ENCODE results near the gene MVP.
"Not testable (repeated sequence)": the region's sequence is repeated elsewhere in the genome, so short reads cannot be mapped to it uniquely, and the experiment has no call there.

The MVP gene

DNA sequence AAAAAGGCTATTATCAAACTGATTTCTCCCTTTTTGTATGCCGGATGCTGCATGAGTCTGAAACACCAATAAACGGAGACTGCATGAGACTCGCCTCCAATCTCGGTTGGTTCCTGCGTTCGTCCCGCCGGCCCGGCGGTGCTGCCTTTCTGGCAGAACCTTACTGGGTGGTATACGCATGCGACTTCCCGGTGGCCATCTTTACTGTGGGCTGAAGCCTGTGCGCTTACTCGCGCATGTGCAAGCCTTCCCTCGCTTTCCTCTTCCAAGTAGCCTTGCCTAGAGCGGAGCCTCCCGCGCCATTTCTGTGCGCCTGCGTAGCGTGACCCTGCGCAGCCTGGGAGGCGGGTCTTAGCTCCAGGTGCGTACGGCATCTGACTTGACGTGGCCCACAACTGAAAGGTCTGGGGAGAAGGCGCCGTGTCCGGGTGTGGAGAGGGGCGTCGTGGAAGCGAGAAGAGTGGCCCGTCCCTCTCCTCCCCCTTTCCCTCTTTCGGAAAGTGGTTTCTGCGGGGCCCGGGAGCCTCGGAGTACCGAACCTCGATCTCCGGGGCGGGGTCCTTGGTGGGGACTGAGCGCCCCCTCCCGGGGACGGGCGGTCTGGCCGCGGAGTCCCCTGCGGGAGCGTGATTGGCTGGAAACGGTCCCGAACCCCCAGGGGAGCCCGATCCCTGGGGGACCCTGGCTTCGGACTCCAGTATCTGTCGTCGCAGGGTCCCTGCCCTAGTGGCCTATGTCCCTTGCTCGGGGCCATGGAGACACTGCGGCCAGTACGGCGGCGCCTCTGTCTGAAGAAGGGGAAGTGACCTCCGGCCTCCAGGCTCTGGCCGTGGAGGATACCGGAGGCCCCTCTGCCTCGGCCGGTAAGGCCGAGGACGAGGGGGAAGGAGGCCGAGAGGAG, 4.2 kb upstream of the MVP start, which contains the start of gene PAGR1:
PAGR1 (plus strand) TSS at position 360 of the 901 bp plus-strand sequence; CDS start at position 734, 374 bp downstream.
- peak; percentile 97 for DNase-seq

DNA sequence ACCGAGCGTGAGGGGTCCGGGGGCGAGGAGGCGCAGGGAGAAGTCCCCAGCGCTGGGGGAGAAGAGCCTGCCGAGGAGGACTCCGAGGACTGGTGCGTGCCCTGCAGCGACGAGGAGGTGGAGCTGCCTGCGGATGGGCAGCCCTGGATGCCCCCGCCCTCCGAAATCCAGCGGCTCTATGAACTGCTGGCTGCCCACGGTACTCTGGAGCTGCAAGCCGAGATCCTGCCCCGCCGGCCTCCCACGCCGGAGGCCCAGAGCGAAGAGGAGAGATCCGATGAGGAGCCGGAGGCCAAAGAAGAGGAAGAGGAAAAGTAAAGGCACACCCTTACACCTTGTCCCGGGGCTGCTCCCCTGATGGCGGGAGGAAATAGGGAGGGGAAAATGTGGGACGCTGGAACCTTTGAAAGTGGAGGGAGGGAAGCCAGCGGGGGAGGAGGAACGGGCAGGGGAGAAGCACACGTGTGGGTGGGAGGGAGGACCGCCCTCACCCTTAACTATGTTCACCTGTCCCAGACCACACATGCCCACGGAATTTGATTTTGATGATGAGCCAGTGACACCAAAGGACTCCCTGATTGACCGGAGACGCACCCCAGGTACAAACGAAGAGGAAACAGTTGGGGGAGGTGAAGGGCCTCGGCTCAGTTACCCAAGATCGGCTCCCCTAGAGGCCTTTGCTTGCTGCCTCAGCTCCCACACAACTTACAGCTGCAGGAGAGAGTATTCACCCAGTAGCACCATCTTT, 3.4 kb upstream of the MVP start:
- DNase-seq = no peak

DNA sequence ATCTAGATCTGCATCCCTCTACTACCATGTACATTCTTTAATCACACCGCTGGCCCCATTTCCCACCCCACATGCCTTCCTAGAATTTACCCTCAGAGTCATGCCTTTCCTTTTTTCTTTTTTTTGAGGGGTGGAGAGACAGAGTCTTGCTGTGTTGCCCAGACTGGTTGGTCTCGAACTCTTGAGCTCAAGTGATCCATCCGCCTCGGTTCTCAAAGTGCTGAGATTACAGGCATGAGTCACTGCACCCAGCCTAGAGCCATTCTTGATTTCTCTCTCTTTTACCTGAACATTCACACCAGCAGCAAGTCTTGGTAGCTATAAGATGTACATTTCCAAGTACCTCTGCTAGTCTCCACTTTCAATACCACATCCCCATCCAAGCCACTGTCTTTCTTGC, 2.2 kb upstream of the MVP start:
- no peak for DNase-seq

DNA sequence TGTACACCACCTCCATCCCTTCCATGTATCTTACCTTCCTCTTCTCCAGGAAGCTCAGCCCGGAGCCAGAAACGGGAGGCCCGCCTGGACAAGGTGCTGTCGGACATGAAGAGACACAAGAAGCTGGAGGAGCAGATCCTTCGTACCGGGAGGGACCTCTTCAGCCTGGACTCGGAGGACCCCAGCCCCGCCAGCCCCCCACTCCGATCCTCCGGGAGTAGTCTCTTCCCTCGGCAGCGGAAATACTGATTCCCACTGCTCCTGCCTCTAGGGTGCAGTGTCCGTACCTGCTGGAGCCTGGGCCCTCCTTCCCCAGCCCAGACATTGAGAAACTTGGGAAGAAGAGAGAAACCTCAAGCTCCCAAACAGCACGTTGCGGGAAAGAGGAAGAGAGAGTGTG, 756 bp upstream of the MVP start:
- DNase-seq = no peak

DNA sequence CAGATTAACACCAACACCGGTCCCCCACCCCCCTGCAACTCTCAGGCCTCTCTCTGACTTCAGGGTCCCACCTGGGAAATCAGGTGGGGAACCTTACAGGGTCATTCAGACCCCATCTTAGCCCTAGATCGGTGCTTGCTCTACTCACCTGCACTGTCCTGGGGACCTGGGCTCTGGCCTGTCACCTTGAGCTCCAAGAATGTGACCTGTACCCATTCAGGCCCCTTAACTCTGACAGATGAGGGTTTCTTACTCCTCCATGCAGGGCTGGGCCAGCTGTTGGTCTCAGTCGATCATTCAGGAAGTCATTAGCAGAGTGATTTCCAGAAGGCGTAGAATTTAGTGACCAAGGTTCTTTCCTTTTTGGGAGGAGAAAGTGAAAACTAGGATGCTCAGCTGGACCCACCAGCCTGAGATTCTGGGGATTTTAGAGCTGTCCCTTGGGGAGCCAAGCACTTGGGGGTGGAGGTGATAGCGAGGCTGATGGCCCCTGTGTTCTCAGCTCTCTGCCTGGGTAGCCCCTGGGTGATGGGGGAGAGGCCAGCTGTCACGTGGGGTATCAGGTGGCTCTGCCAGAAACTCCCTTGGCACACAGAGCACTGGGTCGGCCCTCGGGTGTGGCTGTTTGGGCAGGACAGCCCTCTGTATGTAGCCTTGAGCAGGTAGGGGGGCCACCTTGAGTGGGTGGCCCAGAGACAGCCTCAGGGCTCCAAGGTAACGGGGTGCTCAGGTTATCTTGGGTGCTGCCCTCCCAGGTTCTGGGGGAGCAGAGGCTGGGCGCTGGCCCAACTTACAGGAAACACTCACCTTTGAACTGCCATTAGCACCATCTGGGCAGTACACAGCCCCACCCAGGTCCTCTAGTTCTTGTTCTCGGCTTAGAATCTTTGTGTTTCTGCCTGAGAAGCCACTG, 724 bp downstream of the MVP start:
- DNase-seq = no peak

DNA sequence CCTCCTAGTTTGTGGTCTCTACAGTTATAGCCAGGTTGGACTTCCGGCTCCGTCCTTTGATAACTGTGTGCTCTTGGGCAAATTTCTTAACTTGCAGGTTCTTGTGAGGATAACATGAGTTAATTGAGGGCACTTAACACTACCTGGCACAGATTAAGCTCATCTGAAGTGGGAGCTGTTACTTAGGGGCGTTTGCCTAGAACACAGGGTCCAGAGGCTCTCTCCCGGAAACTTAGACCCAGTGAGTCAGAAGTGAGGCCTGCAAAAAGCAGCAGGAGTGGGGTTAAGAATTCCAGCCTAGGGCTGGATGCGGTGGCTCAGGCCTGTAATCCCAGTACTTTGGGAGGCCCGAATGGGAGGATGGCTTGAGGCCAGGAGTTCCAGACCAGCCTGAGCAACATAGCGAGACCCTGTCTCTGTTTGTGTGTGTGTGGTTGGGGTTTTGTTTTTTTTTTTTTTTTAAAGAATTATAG, 1.4 kb downstream of the MVP start:
- no peak for DNase-seq

DNA sequence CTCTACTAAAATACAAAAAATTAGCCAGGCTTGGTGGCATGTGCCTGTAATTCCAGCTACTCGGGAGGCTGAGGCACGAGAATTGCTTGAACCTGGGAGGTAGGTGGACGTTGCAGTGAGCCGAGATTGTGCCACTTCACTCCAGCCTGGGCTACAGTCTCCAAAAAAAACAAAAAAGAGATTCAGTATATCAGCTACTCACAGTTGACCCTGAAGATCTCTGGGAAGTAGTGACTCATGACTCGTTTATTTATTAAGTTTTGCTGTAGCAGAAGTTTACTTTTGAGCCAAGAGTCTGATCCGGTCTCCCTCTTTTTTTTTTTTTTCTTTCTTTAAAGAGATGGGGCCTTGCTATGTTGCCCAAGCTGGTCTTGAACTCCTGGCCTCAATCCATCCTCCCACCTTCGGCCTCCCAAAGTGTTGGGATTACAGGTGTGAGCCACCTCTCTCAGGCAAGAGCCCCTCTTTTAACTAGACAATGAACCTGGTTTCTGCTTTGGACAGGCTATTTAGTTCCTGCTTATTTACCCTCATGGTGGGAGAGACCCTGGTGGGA, 4.4 kb downstream of the MVP start:
- DNase-seq = no peak

DNA sequence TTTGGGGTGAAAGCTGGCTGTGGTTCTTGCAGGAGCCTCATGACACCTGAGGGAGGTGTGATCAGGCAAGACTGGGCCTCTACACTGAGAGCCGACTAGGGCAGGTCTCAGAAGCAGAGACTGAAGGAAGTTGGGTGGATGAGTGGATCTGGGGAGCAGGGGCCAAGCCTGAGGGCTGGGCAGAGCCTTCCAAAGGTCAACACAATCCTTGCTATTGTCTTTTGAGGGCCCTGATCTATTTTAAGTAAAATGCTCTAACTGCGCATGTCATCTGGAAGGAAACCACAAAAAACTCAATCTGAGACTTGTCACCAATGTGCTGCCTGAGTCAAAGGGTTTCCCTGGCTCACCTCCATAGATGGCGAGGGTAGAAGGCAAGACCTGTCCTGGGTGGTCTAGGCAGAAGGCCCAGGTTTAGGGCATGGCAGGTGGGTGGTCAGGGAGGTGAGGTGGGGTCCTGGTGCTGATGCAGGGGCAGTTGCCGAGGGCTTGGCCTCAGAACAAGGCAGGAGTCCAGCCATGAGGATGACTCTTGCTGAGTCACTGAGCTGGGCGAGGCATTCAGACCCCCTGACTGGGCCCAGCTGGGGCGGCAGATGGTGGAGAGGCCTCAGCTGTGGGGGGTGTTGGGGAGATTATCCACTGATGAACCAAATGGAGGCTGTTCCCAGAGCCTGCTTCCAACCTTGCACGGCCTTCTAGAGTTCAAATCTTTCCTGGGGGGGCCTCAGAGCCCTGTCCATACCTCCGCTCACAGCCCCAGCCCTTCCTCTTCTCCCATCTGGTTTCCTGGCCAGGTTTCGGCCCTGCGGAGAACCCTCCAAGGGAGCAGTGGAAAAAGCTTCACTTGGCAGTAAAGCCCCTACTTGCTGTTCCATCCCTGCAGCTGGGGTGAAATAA, 5.1 kb downstream of the MVP start:
- DNase-seq = no peak

DNA sequence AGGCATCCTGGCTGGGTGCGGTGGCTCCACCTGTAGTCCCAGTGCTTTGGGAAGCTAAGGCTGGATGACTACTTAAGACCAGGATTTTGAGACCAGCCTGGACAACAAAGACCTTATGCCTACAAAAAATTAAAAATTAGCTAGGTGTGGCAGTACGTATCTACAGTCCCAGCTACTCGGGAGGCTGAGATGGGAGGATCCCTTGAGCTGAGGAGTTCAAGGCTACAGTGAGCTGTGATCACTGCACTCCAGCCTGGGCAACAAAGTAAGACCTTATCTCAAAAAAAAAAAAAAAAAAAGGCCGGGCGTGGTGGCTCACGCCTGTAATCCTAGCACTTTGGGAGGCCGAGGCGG, 6.1 kb downstream of the MVP start:
- DNase-seq = no peak

DNA sequence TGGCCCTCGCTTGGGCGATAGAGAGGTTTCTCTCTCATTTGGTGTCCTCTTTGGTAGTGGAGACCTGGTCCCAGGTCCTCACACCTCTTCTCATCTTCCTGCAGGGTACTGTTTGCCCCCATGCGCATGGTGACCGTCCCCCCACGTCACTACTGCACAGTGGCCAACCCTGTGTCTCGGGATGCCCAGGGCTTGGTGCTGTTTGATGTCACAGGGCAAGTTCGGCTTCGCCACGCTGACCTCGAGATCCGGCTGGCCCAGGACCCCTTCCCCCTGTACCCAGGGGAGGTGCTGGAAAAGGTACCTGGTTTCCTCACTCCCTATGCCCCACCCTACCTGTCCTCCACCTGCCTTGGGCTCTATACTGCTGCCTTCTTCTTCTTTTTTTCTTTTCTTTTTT, 10.5 kb downstream of the MVP start:
- DNase-seq = no peak

DNA sequence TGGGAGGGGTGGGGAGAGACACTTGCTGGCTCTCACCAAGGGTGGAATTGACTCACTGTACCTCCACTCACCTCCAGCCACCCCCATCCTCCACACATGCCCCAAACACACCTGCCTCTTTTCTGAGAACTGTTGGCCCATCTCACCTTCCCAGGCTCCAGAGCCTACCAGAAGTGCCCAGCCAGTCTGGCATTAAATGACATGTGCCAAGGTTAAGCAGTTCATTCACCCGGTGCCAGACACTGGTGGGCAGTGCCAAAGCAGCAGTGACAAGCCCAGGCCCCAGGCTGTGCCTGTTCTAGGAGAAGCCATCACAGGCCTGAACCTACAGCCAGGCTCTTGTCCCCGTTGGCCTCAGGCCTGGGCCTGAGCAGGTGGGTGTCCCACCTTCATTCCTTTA, 11.2 kb downstream of the MVP start:
- DNase-seq = no peak

DNA sequence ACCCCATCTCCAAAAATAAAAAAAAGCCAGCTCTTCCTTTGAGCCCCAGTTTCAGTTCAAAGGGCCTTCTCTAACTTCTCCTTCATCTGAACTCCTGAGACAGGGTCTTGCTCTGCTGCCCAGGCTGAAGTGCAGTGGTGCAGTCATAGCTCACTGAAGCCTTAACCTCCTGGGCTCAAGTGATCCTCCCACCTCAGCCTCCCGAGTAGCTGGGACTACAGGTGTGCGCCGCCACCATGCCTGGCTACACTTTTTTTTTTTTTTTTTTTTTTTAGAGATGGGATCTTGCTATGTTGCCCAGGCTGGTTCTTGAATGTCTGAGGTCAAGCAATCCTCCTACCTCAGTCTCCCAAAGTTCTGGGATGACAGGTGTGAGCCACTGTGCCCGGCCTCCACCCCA, 13.0 kb downstream of the MVP start:
- not testable (repeated sequence) for DNase-seq

DNA sequence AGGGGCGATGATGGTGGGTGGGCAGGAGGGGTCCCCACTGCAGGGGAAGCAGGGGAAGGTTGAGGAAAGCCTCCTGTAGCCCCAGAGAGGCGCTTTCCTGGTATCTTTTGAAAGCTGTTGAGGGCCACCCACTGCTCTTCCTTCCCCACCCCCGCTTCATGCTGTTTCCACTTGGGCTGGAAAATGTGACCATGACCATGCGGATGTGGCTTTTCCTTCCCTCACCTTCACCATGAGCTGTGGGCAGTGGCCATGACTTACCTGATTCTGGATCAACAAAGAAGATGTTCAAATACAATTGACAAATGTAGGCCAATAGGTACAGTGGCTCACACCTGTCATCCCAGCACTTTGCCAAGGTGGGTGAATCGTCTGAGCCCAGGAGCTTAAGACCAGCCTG, 13.8 kb downstream of the MVP start:
- DNase-seq = no peak

DNA sequence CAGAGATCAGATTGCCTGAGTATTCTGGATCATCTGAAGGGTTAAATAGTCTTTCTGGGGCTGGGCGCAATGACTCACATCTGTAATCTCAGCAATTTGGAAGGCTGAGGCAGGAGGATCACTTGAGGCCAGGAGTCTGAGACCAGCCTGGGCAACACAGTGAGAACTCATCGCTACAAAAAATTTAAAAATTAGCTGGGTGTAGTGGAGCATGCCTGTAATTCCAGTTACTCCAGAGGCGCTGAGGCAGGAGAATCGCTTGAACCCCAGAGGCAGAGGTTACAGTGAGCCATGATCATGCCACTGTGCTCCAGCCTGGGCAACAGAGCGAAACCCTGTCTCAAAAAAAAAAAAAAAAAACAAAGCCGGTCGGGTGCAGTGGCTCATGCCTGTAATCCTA, 15.7 kb downstream of the MVP start:
- DNase-seq = no peak

DNA sequence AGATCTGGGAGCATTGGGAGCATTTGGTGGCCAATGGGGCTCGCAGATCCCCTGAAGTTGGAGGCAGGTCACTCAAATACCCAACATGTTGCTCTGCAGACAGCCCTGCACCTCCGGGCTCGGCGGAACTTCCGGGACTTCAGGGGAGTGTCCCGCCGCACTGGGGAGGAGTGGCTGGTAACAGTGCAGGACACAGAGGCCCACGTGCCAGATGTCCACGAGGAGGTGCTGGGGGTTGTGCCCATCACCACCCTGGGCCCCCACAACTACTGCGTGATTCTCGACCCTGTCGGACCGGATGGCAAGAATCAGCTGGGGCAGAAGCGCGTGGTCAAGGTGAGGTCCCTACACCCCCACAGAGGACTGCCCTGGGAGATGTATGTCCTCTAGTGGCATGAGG, 16.4 kb downstream of the MVP start:
- no peak for DNase-seq

DNA sequence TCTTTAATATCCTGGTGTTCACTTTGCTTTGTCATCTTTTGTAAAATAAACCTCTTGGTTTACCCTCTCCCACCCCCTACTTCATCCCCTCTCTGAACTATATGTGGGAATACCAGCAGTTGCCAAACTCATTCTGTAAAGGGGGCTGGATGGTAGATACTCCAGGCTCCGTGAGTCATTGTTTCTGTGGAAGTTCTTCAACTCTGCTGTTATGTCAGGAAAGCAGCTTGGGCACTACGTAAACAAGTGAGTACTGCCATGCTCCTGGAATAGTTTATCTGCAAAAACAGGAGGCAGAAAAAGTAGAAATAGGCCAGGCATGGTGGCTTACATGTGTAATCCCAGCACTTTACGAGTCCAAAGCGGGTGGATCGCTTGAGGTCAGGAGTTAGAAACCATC, 17.6 kb downstream of the MVP start:
- DNase-seq = no peak

DNA sequence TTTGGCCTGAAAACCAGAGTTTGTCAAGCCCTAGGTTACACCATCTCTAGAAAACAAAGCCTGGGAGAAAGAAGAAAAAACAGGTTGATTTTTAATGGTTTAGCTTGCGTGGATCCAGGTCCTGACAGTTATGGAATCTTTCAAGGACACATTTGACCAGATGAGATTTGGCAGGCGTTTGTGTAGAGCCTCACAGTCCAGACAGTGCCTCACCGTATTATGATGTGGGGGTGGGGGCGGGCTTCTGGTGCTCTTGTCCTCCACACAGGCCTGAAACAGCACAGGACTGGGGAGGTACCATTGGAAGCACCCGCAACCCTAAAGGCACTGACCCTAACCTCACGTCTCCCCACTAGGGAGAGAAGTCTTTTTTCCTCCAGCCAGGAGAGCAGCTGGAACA, 19.6 kb downstream of the MVP start:
- no peak for DNase-seq

DNA sequence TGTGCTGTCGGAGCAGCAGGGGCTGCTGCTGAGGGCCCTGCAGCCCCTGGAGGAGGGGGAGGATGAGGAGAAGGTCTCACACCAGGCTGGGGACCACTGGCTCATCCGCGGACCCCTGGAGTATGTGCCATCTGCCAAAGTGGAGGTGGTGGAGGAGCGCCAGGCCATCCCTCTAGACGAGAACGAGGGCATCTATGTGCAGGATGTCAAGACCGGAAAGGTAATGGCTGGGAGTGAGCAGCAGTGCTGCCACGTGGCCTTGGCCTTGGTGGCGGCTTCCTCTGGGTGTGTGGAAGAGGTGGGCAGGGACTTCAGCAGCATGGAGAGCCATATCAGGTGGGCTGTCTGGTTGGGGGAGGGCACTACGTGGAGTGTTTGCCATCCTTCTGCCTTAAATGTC, 20.0 kb downstream of the MVP start:
- DNase-seq = no peak

DNA sequence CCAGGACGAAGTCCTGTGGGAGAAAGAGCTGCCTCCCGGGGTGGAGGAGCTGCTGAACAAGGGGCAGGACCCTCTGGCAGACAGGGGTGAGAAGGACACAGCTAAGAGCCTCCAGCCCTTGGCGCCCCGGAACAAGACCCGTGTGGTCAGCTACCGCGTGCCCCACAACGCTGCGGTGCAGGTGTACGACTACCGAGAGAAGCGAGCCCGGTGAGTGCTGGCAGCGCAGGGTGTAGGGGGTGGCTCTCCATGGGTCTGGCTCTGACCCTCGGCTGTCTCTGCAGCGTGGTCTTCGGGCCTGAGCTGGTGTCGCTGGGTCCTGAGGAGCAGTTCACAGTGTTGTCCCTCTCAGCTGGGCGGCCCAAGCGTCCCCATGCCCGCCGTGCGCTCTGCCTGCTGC, 21.4 kb downstream of the MVP start:
- no peak for DNase-seq

DNA sequence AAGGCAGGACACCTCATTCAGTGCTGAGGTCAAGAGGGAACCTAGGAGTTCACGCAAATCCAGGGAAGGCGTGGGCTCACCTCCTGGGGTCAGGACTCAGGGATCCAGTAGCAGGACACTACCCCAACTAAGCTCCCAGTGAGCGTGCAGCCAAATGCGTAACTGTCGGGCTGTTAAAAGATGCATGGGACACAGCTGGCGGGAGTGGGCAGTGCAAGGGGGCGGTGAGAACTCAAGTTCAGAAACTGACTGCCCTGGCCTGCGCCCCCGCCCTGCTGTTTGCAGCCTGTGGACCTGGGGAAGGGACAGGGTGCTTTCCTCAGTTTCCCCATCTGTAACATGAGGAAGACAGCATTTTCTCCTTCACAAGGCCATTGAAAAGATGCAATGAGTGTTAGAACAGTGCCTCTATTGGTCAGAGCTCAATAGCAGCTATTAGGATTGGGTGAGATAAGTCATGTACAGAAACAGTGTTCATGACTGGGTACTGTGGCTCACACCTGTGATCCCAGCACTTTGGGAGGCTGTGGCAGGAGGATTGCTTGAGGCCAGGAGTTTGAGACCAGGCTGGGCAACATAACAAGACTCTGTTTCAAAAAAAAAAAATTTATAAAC, 22.6 kb downstream of the MVP start:
- DNase-seq = no peak

DNA sequence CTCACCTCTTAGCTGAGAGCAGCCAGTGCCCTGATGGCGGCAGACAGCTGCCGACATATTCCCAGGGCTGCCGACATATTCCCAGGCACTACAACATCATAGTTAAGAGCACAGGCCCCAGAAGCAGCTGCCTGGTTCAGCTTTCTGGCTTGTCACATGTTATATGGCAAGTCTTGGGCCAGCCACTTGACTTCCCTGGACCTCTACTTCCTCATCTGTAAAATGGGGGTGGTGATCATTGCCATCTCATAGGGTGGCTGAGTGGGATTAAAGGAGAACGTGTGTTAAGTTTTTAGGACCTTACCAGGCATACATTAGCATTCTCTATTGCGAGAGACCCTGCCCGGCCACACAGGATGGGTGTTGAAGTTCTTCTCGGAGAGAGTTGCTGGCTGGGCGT, 23.7 kb downstream of the MVP start:
- no peak for DNase-seq
